Thoracic aorta (tissue), 2 donors: ENCODE results near the gene ZSWIM7. TPM values are rescaled to one million over a fixed set of nuclear protein-coding genes. Genes with fewer than 3 reads are reported as not detected.
"Not testable (repeated sequence)": the region's sequence is repeated elsewhere in the genome, so short reads cannot be mapped to it uniquely, and the experiment has no call there.

Source experiments
- ATAC-seq: fragments of 150-250 bp; one replicate; pipeline ENCODE4 v1.8.0; 2017; ENCODE audit warnings: low read depth; ENCODE audit not compliant: insufficient number of reproducible peaks, low FRiP score
- DNase-seq: peaks from one replicate; pipeline ENCODE4 v3.0.0-alpha.2; 2020; ENCODE audit warnings: low spot score
- H3K27ac ChIP-seq, 2 donors: fragments of 200-600 bp; sonication (generic); 1 replicate in 1 of 2; 2 replicates in 1 of 2; pipeline ENCODE4 v1.5.1; 2016; ENCODE audit warnings: mild to moderate bottlenecking in 2 of 2, moderate library complexity in 2 of 2
- H3K27me3 ChIP-seq: fragments of 200-600 bp; sonication (generic); replicated peaks from 2 replicates; pipeline ENCODE4 v1.6.0; 2016; ENCODE audit warnings: mild to moderate bottlenecking; ENCODE audit not compliant: insufficient read depth
- H3K36me3 ChIP-seq: fragments of 200-600 bp; sonication (generic); one replicate; pipeline ENCODE4 v1.5.1; 2016
- H3K4me1 ChIP-seq, 2 donors: fragments of 200-600 bp; sonication (generic); 1 replicate in 1 of 2; 2 replicates in 1 of 2; pipeline versions ENCODE4 v1.5.1 to v1.6.0; 2016; ENCODE audit warnings: low read depth in 2 of 2, mild to moderate bottlenecking in 1 of 2; ENCODE audit not compliant: control insufficient read depth in 1 of 2
- H3K4me3 ChIP-seq: fragments of 200-600 bp; sonication (generic); 2 replicates; pipeline ENCODE4 v1.5.1; 2016; ENCODE audit warnings: mild to moderate bottlenecking
- H3K9me3 ChIP-seq: fragments of 200-600 bp; sonication (generic); 2 replicates; pipeline ENCODE4 v1.5.1; 2016
- total RNA-seq, 2 donors: library from RNA; depleted of rRNA; stranded (reverse); fragments of >200 nt; gene quantifications; one replicate each; pipeline versions ENCODE4 v1.1.0 to v1.2.3, GENCODE V29; 2016
- TF ChIP-seq, protein P1 (sequence below): fragments of 200-600 bp; sonication (generic); IDR thresholded peaks from one replicate; pipeline ENCODE4 v1.5.1; 2019; ENCODE audit warnings: antibody characterized with exemption

Gene ZSWIM7
- total RNA-seq, 2 donors from 2014 or later, result 6.5 to 13.5 TPM

DNA sequence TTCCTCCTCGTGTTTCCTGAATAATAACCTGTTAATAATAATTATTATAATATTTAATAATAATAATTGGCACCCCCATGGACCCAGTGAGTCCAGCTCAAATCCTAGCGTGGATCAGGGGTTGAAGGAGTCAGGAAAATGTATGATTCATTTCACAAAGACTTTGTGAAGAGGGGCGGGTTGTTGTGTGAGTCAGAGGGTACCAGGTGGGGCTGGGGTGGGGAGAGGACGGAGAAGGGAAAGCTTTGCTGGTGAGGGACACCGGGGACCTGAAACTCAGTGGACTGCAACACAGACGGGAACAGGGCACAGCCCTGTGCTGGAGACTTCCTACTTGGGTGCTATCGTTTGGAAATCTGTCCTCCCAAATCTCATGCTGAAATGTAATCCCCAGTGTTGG lies 57.7 kb downstream of the ZSWIM7 start:
- Histone ChIP-seq H3K27ac (no peak overlapping the region), H3K27me3 (no peaks in the 10 kb centered on the region), H3K9me3 (no peaks in the 10 kb centered on the region), H3K4me1 (peaks cover 8 to 21% of the 10 kb centered on the region in 2 donors), H3K4me3 (no peak overlapping the region), H3K36me3 (no peaks in the 10 kb centered on the region)
- ATAC-seq, result no peak
- TF ChIP-seq, protein P1, sequence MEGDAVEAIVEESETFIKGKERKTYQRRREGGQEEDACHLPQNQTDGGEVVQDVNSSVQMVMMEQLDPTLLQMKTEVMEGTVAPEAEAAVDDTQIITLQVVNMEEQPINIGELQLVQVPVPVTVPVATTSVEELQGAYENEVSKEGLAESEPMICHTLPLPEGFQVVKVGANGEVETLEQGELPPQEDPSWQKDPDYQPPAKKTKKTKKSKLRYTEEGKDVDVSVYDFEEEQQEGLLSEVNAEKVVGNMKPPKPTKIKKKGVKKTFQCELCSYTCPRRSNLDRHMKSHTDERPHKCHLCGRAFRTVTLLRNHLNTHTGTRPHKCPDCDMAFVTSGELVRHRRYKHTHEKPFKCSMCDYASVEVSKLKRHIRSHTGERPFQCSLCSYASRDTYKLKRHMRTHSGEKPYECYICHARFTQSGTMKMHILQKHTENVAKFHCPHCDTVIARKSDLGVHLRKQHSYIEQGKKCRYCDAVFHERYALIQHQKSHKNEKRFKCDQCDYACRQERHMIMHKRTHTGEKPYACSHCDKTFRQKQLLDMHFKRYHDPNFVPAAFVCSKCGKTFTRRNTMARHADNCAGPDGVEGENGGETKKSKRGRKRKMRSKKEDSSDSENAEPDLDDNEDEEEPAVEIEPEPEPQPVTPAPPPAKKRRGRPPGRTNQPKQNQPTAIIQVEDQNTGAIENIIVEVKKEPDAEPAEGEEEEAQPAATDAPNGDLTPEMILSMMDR, result no peak
- no peak for DNase-seq

DNA sequence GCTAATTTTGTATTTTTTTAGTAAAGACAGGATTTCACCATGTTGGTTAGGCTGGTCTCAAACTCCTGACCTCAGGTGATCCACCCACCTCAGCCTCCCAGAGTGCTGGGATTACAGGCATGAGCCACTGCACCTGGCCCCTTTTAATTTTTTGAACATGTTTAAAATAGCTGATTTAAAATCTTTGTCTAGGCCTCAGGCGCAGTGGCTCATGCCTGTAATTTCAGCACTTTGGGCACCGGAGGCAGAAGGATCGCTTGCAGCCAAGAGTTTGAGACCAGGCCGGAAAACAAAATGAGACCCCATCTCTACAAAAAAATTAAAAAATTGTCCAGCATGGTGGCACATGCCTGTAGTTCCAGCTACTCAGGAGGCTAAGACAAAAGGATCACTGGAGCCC lies 63.0 kb downstream of the ZSWIM7 start:
- not testable (repeated sequence) for H3K36me3 ChIP-seq, ATAC-seq, H3K9me3 ChIP-seq, H3K27ac ChIP-seq, H3K4me1 ChIP-seq, H3K27me3 ChIP-seq, DNase-seq, H3K4me3 ChIP-seq

DNA sequence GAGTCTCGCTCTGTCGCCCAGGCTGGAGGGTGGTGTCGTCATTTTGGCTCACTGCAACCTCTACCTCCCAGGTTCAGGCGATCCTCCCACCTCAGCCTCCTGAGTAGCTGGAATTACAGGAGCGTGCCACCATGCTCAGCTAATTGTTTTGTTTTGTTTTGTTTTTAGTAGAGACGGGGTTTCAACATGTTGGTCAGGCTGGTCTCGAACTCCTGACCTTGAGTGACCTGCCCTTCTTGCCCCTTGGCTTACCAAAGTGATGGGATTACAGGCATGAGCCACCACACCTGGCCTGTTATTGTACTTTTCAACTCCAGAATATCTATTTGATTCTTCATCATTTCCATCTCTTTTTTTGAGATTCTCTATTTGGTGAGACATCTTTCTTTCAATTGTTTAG lies 63.6 kb downstream of the ZSWIM7 start:
- Histone ChIP-seq H3K4me1 (no peaks in the 10 kb centered on the region), H3K4me3 (no peak overlapping the region), H3K36me3 (no peaks in the 10 kb centered on the region), H3K27me3 (no peaks in the 10 kb centered on the region), H3K27ac (no peak overlapping the region), H3K9me3 (no peaks in the 10 kb centered on the region)
- DNase-seq, result no peak
- ATAC-seq, result no peak
- TF ChIP-seq, protein P1, result no peak

DNA sequence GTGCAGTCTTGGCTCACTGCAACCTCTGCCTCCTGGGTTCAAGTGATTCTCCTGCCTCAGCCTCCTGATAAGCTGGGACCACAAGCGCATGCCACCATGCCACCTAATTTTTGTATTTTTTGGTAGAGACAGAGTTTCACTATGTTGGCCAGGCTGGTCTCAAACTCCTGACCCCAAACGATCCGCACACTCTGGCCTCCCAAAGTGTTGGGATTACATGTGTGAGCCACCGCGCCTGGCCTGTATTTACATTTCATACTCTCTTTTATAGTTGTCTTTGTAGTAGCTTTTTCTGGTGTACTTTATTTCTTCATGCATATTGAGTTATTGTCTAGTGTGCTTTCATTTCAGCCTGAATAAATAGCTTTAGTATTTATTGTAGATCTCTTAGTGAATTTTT lies 64.6 kb downstream of the ZSWIM7 start:
- TF ChIP-seq, protein P1, result no peak
- H3K27me3 ChIP-seq, result no peaks in the 10 kb centered on the region
- no peaks in the 10 kb centered on the region for H3K9me3 ChIP-seq
- ATAC-seq (no peak), DNase-seq (no peak)
- H3K4me1 ChIP-seq, result no peaks in the 10 kb centered on the region
- H3K4me3 ChIP-seq, result no peak overlapping the region
- no peak overlapping the region for H3K27ac ChIP-seq
- H3K36me3 ChIP-seq, result no peaks in the 10 kb centered on the region

DNA sequence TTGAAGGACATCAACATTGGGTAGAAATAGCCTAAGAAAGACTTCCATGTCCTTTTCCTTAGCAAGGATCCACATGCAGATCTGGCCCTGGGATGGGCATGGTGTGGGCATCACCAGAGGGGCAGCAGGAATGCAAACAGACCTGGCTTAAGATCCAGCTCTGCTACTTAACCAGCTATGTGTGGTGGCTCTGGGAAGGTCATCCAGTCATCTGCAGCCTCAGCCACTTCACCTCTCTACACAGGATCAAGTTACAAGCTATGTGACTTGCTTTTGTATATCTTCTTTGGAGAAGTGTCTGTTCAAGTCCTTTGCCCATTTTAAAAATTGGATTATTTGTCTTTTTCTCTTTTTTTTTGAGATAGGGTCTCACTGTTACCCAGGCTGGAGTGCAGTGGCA lies 68.1 kb downstream of the ZSWIM7 start:
- DNase-seq, result no peak
- Histone ChIP-seq H3K4me1 (no peaks in the 10 kb centered on the region), H3K27me3 (no peaks in the 10 kb centered on the region), H3K27ac (no peak overlapping the region), H3K36me3 (no peaks in the 10 kb centered on the region), H3K9me3 (no peaks in the 10 kb centered on the region), H3K4me3 (no peak overlapping the region)
- TF ChIP-seq, protein P1, result no peak
- ATAC-seq, result no peak

DNA sequence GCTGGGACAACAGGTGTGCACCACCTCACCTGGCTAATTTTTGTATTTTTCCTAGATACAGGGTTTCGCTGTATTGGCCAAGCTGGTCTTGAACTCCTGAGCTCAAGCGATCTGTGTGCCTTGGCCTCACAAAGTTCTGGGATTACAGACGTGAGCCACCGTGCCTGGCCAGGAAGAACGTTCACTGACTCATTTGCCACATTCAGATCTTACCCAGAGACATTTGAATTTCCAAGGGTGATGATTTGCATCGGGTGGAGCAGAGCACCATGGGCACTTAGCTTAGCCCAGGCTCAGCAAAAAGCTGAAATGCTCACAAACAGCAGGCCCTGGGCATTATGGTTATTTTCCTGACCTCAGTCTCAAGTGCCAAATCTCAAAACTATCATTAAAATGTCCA lies 69.1 kb downstream of the ZSWIM7 start:
- TF ChIP-seq, protein P1, result no peak
- ATAC-seq (no peak), DNase-seq (no peak)
- Histone ChIP-seq H3K4me3 (no peak overlapping the region), H3K9me3 (no peaks in the 10 kb centered on the region), H3K4me1 (no peaks in the 10 kb centered on the region), H3K27ac (no peak overlapping the region), H3K27me3 (no peaks in the 10 kb centered on the region), H3K36me3 (no peaks in the 10 kb centered on the region)
